Measurements from ENCODE around the gene MGAT5B.

MGAT5B gene

DNA sequence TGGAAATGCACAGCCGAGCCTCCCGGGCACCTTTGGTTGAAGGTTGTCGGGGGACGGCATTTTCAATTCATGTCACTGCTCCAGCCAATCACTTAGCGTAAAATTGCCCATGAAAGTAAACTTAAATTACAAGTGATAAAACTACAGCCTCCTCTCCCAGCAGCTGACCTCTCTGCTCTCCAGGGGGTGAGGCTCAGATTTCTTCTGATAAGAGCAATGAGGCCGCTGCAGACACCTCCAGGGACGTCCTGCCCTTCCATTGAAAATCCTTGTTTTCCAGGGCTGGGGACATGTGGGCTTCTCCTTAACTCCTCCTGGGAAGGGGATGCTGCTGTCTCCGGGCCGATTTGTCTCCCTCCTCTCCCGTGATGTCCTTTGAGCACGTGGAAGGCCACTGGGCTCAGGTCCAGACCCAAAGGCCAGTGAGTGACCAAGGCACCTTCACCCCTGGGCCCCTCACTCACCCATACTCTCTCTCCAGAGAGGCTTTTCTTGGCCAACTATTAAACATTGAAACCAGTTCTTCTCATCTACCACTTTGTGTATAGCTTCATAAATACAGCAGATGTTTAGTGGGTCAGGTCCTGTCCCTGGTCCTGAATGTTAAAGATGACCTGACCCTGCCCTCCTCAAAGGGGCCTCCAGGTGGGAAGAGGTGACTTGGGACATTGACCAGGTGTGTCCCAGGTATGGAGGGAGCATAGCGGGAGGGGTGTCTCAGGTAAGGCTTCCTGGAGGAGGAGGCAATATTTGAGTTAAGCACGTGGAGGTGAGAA is 52.3 kb downstream of the MGAT5B start:
- no peaks in the 10 kb centered on the region for H3K4me1 Mint-ChIP-seq
- H3K4me3 Mint-ChIP-seq = no peak overlapping the region
- H3K9me3 Mint-ChIP-seq = no peaks in the 10 kb centered on the region
- no peak overlapping the region for H3K27ac Mint-ChIP-seq
- no peaks in the 10 kb centered on the region for H3K36me3 Mint-ChIP-seq
- H3K27me3 Mint-ChIP-seq = no peaks in the 10 kb centered on the region

DNA sequence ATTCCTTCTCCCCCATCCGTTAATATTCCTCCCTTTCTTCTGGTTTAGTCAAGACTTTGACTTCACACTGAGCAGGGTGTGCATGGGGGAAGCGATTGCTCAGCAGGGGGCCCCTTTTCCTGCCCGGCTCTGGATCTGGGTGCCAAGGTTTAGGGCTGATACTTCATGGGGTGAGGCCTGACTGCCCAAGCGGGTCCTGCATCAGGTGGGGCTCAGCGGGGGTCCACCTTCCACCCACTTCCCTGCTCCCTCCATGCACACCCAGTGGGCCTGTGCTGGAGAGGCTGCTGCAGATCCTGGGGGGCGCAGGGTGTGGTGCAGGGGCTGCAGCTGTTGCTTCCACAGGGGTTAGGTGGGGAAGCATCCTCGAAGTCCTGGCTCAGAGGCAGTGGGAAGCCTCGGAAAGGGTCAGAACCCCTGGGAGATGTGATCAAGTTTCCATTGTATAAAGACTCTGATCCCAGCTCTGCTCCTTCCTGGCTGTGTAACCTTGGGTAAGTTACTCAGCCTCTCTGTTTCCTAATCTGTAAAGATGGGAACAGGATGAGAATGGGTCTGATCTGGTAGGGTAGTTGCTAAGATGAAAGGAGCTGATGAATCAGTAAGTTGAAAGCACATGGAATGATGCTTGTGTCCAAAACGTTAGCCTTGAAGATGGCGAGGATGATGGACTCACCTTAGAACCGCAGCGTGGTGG is 53.3 kb downstream of the MGAT5B start:
- Mint-ChIP-seq H3K36me3 (no peaks in the 10 kb centered on the region), H3K4me1 (no peaks in the 10 kb centered on the region), H3K9me3 (no peaks in the 10 kb centered on the region), H3K27me3 (no peaks in the 10 kb centered on the region), H3K27ac (no peak overlapping the region), H3K4me3 (no peak overlapping the region)

DNA sequence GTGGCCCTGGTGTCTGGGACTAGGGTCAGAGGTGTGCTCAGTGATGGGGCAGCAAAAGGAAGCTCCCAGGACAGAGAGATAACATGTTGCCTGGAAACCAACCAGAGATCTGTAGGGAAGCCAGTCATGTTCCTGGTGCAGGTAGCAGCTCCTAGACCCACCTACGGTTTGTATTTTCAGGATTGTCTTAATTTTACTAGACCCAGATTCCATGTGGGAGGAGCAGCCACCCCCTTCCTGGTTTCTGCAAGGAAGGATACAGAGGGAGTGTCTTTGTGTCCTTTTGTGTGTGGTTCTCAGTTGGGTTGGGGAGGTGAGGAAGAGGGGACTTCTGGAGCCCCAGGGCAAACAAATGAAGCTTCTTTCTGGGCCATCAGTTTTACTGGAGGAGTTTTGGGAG is 53.9 kb downstream of the MGAT5B start:
- Mint-ChIP-seq H3K4me1 (no peaks in the 10 kb centered on the region), H3K36me3 (no peaks in the 10 kb centered on the region)

DNA sequence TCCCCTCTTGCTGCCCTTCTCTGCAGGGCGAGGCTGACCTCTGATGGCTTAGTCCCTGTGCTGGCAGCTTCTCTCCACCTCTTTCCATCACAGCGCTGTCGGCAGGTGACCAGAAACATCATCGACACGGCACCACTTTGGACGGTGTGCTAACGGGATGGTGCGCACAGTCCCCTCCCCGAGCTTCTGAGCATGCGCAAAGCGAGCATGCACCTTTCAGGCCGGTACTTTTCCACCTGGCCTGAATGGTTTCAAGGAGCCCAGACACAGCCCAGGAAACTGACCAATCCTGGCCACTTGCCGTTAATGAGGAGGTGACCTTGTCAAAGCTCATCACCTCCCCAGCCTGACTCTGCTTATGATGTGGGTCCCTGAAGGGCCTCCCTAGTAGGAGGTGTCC is 54.8 kb downstream of the MGAT5B start:
- Mint-ChIP-seq H3K9me3 (no peaks in the 10 kb centered on the region), H3K36me3 (no peaks in the 10 kb centered on the region), H3K4me1 (no peaks in the 10 kb centered on the region), H3K27me3 (no peaks in the 10 kb centered on the region), H3K4me3 (no peak overlapping the region), H3K27ac (no peak overlapping the region)

More for the DNA sequence above, 53.9 kb downstream of the MGAT5B start:
- Mint-ChIP-seq H3K9me3 (no peaks in the 10 kb centered on the region), H3K27ac (no peak overlapping the region), H3K4me3 (no peak overlapping the region), H3K27me3 (no peaks in the 10 kb centered on the region)

DNA sequence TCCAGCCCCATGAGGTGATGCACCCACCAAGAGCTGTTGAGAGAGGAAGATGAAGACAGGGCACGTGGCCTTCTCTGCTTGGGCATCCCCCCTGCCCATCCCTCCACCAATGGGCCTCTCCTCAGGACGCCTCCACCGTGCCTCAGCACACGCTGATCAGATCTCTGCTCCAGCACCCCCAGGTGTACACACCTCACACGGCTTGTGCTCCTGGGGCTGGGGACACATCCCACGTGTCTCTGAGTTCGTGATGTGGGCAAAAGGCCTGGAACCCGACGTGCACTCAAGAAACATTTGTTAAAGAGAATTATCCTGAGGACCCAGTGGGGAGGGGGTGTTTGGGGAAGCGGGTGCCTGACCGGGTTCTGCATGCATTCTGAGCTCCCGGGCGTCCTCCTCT is 55.3 kb downstream of the MGAT5B start:
- H3K36me3 Mint-ChIP-seq = no peaks in the 10 kb centered on the region
- H3K27me3 Mint-ChIP-seq = no peaks in the 10 kb centered on the region
- H3K27ac Mint-ChIP-seq = no peak overlapping the region
- H3K9me3 Mint-ChIP-seq = no peaks in the 10 kb centered on the region
- no peak overlapping the region for H3K4me3 Mint-ChIP-seq
- H3K4me1 Mint-ChIP-seq = no peaks in the 10 kb centered on the region

DNA sequence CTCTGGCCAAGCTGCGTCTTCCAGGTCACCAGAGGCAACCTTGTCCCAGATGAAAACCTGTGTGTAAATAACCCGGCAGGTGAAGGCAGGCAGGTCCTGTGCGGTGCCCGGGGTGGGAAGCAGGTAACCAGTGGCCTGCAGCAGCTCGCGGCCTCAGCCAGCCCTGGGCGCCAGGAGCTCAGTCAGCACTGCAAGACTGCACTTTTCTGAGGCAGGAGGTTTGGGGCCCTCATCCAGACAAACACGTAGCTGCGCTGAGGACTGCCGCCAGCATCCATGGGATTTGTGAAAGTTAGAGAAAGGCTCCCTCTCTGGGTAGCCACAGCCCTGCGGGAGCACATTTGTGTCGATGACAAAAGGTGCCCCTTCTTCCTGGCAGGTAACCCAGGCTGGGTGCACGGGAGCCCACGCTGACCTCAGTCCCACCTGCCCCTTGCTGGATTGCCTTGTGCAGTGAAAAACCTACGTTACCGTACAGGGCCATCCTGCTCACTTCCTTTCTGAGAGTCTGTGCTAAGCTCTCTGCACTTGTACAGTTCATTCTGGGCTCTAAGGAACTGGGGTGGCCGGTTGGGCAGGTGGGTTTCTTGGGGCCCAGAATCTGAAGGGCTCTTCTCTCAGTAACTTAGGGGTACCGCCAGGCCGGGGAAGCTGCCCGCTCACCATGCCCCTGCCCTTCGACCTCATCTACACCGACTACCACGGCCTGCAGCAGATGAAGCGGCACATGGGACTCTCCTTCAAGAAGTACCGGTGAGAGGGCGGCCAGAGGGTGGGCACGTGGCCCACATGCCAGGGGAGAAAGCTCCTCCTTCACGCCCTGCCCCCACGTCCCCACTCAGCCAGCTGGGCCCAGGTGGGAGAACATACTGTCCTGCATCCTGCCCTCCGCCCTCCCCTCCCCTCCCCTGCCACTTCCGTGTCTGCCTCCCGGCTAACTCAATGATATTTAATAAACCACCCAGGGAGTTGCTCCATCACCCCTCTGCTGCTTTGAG is 56.4 kb downstream of the MGAT5B start:
- Mint-ChIP-seq H3K4me1 (no peaks in the 10 kb centered on the region), H3K27me3 (no peaks in the 10 kb centered on the region), H3K9me3 (no peaks in the 10 kb centered on the region), H3K36me3 (no peaks in the 10 kb centered on the region), H3K4me3 (no peak overlapping the region), H3K27ac (no peak overlapping the region)

DNA sequence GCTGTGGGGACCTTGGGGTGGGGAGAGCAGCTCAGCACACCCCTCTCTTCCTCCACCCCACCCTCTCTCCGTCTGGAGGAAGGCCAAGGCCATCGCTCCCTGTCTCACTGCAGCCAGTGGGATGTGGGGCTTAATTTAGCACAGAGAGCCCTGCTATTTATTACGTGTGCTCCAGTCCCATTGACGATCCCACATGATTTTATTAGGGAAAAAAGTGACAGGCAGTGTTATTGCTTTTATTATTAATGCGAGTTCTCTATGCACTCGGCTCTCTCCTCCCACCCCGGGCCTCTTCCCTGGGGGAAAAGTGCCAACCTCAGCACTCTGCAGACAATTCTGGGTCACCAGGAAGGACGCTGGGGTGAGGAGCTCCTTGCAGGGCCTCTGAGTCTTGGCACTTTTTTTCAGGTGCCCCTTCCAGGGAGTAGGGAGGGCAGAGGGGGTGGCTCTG is 57.3 kb downstream of the MGAT5B start:
- Mint-ChIP-seq H3K36me3 (no peaks in the 10 kb centered on the region), H3K27me3 (no peaks in the 10 kb centered on the region), H3K4me1 (no peaks in the 10 kb centered on the region), H3K9me3 (no peaks in the 10 kb centered on the region), H3K27ac (no peak overlapping the region), H3K4me3 (no peak overlapping the region)

DNA sequence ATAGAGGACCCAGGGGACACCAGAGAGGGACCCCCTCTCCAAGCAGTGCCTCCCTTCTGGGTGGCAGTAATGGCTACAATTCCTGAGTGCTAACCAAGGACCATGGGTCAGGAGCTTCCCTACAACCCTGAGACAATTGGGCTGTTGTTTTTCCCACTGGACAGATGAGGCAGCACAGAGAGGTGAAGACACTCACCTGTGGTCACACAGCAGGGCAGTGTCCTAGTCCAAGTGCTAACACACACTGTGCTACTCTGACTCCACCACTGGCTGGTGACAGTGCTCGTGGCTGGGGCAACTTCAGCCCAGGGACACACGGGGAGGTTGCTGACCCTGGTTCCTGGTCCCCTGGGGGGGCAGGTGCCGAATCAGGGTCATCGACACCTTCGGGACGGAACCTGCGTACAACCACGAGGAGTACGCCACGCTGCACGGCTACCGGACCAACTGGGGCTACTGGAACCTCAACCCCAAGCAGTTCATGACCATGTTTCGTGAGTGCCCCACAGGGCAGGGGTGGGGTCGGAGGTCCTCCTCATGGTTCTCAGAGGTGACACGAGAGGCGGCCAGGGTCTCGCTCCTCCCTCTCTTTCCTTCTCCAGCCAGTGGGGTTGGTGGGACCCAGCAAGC is 58.1 kb downstream of the MGAT5B start:
- no peak overlapping the region for H3K27ac Mint-ChIP-seq
- no peak overlapping the region for H3K4me3 Mint-ChIP-seq
- no peaks in the 10 kb centered on the region for H3K27me3 Mint-ChIP-seq
- H3K36me3 Mint-ChIP-seq = no peaks in the 10 kb centered on the region
- H3K9me3 Mint-ChIP-seq = no peaks in the 10 kb centered on the region
- no peaks in the 10 kb centered on the region for H3K4me1 Mint-ChIP-seq

DNA sequence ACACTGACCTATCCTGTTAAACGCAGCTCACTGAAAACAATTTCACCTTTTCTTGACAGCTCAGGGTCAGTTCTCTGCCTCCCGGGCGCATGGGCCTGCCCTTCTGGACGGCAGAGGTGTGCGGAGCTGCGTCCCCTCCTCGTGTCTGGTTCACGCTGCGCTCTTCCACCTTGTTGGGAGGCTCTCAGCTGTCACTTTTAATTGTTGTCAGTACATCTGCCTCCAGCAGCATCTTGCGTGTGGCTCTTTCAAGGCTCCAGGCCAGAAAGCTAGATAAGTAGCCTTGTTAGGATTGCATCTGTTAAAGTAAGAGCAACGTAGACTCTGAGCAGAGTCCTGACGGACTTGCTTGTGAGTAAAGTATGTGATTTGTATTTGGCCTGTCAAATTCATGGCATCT is 59.4 kb downstream of the MGAT5B start:
- Mint-ChIP-seq H3K27ac (no peak overlapping the region), H3K4me3 (no peak overlapping the region), H3K4me1 (no peaks in the 10 kb centered on the region), H3K27me3 (no peaks in the 10 kb centered on the region), H3K9me3 (no peaks in the 10 kb centered on the region), H3K36me3 (no peaks in the 10 kb centered on the region)

DNA sequence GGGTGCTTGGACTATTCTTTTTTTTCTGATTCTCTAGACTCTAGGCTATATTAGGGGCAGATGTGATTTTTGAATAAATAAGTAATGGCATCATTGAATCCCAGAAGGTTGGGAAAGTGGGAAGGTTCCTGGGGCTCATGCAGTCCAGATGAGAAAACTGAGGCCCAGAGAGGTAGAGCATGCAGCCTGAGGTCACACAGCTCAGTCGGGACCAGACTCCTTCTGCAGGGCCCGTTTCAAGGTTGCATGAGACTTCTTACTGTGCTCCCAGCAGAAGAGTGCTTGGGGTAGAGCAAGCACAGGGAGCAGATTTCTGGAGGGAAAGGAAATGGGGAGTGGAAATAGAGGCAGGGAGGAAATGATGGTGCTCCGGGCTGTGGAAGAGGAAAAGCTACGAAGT is 59.8 kb downstream of the MGAT5B start:
- no peak overlapping the region for H3K4me3 Mint-ChIP-seq

DNA sequence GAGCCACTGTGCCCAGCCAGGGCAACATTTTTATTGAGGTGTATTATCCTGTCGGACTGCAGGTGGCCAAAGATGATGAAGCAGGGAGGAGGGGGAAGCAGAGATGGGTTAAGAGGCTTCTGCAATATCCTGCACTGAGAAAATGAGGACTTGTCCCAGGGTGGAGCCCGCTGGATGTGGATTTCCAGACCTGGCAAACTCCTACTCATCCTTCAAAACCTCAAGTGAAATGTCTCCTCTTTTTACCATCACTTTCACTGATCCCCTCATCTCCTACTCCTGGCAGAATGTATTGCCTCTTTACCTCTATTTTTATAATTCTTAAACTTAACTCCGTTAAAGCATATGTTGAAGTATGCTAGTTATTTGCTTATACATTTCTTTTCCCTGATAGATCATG is 60.9 kb downstream of the MGAT5B start:
- Mint-ChIP-seq H3K9me3 (no peaks in the 10 kb centered on the region), H3K4me3 (no peak overlapping the region), H3K4me1 (no peaks in the 10 kb centered on the region), H3K27ac (no peak overlapping the region), H3K36me3 (no peaks in the 10 kb centered on the region), H3K27me3 (no peaks in the 10 kb centered on the region)

More for the DNA sequence above, 59.8 kb downstream of the MGAT5B start:
- Mint-ChIP-seq H3K27me3 (no peaks in the 10 kb centered on the region), H3K36me3 (no peaks in the 10 kb centered on the region), H3K27ac (no peak overlapping the region), H3K9me3 (no peaks in the 10 kb centered on the region), H3K4me1 (no peaks in the 10 kb centered on the region)

DNA sequence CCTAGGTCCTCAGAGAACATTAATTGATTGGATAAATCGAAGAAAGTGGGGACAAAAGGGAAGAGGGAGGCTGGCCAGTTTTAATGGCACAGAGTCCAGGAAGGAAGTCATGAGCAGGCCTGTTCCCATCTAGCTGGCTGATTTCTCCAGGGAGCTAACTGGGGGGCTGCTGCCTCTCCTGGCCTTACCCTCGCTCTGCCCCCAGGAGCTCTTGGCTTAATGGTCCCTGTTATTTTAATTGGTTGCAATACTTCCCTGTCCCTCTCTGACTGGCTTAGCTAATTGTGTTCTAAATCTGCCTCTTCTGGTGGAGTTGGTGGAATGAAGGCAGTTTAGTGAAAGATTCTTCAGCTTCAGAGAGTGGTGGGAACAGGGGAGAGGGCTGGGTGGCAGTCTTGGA is 61.4 kb downstream of the MGAT5B start:
- Mint-ChIP-seq H3K9me3 (no peaks in the 10 kb centered on the region), H3K4me1 (no peaks in the 10 kb centered on the region), H3K27me3 (no peaks in the 10 kb centered on the region), H3K27ac (no peak overlapping the region), H3K36me3 (no peaks in the 10 kb centered on the region), H3K4me3 (no peak overlapping the region)

DNA sequence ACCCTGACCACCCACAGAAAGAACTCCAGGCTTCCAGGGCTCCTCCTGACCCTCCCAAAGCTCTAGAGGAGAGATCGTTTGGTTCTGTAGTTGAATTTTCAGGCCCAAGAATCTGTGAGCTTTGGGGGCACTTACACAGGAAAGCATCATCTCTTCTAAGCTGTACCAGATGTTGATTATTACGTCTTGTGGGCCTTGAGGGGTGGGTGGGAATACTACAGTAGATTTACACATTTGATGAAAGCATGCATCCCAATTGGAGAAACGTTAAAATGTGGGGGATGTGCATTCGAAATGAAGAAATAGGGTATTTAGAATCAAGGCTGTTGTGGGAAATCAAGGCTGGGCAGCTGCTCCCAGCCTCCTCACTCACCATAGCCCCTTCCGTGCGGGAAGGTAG is 61.9 kb downstream of the MGAT5B start:
- Mint-ChIP-seq H3K4me3 (no peak overlapping the region), H3K9me3 (no peaks in the 10 kb centered on the region), H3K27me3 (no peaks in the 10 kb centered on the region), H3K4me1 (no peaks in the 10 kb centered on the region), H3K27ac (no peak overlapping the region), H3K36me3 (no peaks in the 10 kb centered on the region)

DNA sequence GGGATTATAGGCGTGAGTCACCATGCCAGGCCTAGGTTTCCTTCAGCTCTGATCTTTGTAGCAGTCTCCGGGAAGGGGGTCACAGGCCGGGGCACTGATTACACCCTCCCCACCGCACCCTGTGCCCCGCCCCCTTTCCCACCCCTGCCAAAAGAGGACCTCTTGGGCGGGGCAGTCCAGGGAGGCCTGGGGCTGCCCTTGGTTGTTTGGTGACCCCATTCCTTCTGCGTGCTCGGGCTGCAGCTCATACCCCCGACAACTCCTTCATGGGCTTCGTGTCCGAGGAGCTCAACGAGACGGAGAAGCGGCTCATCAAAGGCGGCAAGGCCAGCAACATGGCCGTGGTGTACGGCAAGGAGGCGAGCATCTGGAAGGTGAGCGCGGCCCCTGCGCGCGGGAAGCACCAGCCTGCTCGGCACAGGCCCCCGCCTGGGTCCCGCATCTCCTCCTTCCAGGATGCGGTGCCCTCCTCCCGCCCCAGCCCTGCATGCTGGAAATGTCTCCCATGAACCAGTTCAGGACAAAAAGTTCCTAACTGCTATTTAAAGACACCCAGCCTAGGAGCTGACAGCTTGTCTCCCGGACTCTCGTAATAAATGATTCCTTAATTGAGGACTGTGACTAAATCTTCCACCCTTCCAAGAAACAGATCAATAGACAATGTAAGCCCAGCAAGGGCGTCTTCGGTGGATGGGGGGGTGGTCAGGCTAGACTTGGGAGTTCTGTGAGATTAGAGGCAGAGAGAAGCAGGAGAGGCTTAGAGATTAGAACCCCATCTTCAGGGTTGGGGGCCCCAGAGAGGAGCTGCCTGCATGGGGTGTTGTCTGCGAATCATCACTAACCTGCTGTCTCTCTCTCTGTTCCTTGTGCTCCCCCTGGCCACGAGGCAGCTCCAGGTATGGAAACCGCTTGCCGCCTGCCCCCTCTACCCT is 64.5 kb downstream of the MGAT5B start:
- no peaks in the 10 kb centered on the region for H3K4me1 Mint-ChIP-seq
- H3K27me3 Mint-ChIP-seq = no peaks in the 10 kb centered on the region
- no peaks in the 10 kb centered on the region for H3K36me3 Mint-ChIP-seq
- no peak overlapping the region for H3K27ac Mint-ChIP-seq
- H3K9me3 Mint-ChIP-seq = no peaks in the 10 kb centered on the region
- no peak overlapping the region for H3K4me3 Mint-ChIP-seq
